IPS DF 19.7 (cell line): Measurements from ENCODE around the gene BAG1.

Experiments used
- DNase-seq: peaks from one replicate; pipeline ENCODE4 v3.0.0-alpha.2; 2013; ENCODE audit warnings: low read depth, low spot score

Gene BAG1

DNA sequence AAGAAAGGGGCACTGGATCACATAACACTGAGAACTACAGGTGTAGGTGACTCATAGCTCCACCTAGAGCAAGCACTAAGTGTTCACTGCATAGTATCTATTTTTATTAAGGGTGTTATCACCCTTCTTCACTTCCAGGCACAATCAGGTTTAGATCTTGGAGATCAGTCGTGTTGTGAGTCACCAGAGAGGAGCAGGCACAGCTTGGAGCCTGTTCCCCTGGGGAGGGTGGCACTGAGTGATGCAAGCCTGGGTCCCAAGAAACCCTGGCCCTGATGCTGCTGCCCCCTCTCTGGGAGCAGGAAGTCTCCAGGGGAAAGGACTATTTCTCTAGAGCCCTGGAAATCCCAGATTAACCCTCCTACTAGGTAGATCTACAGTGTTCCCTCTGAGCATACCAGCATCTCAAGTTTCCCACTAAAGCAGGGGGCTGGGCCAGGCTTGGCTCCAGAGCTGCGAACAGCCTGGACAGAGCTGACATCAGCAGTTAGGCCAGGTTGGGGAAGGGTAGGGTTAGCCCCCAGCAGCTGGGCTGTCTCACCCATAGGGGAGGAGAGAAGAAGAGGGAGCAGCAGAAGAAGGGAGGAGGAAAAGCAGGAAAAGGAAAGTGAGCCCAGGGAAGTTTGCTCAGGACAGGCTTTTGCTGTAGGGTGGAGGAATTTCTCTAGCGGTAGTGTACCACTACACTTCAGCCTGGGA is 52.7 kb downstream of the BAG1 start:
- no peak for DNase-seq

DNA sequence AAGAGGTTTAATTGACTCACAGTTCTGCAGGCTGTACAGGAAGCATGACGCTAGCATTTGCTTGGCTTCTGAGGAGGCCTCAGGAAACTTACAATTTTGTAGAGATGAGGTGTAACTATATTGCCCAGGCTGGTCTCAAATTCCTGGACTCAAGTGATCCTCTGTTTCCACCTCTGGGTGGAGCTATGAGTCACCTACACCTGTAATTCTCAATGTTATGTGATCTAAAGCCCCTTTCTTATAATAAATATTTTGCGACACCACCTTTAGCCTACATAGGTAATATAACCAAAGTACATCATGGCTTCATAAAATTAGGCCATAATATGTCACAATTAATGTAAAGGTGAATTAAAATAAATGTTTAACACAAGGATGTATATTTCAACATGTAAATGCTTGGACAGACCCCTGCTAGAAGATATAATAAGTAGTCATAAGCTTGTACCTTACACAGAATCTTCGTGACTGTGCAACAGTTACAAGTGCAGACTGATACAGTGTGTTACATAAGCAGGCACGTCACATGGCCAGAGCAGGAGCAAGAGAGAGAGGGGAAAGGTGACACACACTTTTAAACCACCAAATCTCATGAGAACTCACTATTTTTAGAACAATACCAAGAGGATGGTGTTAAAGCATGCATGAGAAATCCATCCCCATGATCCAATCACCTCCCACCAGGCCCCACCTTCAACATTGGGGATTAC is 54.3 kb downstream of the BAG1 start:
- DNase-seq: no peak

DNA sequence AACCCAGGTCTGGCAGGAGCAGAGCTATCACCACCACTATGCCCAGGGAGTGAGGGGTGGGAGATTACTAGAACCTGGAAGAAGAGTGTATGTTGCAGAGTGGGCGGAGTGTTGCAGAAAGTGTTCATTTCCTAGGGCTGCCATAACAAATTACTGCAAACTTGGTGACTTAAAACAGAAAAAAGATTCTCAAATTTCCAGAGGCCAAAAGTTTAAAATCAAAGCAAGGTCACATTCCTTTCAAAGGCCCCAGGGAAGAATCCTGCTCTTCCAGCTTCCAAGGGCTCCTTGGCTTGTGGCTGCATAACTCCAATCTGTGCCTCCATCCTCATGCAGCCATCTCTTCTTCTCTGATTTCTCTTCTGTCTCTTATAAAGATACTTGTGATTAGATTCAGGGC is 55.1 kb downstream of the BAG1 start:
- no peak for DNase-seq

DNA sequence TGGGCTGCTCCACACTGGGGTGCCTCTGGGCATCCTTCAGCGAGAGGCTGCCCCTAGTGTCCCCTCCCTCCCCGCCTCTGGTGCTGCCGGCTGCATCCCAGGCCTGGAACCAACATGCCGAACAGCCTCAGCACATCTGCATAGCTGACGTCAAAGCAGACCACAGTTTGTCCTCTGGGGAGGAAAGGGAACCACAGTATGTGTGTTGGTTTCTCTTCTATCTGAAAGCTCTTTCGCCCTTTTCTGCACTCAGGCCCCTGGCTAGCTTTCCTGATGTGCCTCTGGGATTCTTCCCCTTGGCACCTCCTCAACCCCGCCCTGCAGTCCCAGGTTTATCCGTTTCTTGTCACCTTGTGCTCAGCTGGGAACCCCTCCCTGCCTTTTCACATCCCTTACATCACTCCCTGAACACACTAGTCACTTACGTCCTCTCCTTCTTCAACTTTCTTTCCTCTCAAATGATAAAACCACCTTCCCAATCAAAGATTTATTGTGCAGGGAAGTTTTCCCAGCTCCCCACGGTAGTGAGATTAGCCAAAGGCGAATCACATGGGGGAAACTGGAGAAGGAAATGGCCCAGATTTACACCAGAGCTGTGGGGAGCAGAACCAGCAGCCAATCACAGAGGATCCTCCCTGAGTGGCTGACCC is 61.8 kb downstream of the BAG1 start:
- DNase-seq: no peak
